ENCODE data around the gene SYPL1. TPM values are rescaled to one million over a fixed set of nuclear protein-coding genes. Genes with fewer than 3 reads are reported as not detected.

The SYPL1 gene
- total and polyA plus RNA-seq, 9 of the 15 experiments (the other 6 are each of a cell fraction or from before 2014, with no cell fraction given) = 23.8 to 214 (median 70.2) TPM

- TF ChIP-seq ZBTB11 (CRISPR knock-in tag; IDR thresholded peaks at IDR 0.05) = peak in 1 of 3 experiments; percentile 41; a peak in 1 of 6 replicates
- TF ChIP-seq TAF1 (IDR thresholded peaks at IDR 0.05; ENCODE audit: control insufficient read depth, extremely low read depth, insufficient read depth, low read length, severe bottlenecking) = peak; percentile 64
- peak; percentile 64; the same call in 1 of the 2 replicates for TF ChIP-seq HSF4 (CRISPR knock-in tag; IDR thresholded peaks at IDR 0.05; ENCODE audit: borderline replicate concordance)
- TF ChIP-seq GATAD2B (IDR thresholded peaks at IDR 0.05; ENCODE audit: borderline replicate concordance) = peak; percentile 96
- TF ChIP-seq FOXA3 (CRISPR knock-in tag; conservative IDR thresholded peaks at IDR 0.05 in 1 of 2, IDR thresholded peaks at IDR 0.05 in 1 of 2) = peak; percentile 6 to 71; a peak in 2 of 4 replicates
- TF ChIP-seq DACH1 (IDR thresholded peaks at IDR 0.05; ENCODE audit: partially characterized antibody) = no peak
- TF ChIP-seq MAZ (CRISPR knock-in tag; conservative IDR thresholded peaks at IDR 0.05 in 1 of 2, IDR thresholded peaks at IDR 0.05 in 1 of 2) = peak in 1 of 2 experiments; percentile 73; a peak in 2 of 4 replicates
- TF ChIP-seq POLR3A (IDR thresholded peaks at IDR 0.05; ENCODE audit: borderline replicate concordance, extremely low read depth, insufficient read depth, insufficient read length) = no peak
- no peak for TF ChIP-seq TCF7 (IDR thresholded peaks at IDR 0.05; ENCODE audit: borderline replicate concordance)
- no peak for TF ChIP-seq ZBTB26 (CRISPR knock-in tag; IDR thresholded peaks at IDR 0.05)
- no peak for TF ChIP-seq SOX6 (IDR thresholded peaks at IDR 0.05)
- peak; percentile 74; the same call in 1 of the 2 replicates for TF ChIP-seq ZSCAN29 (IDR thresholded peaks at IDR 0.05)
- 0 out of 4 replicates have a peak, but pooled peaks of 1 of the 2 experiments have one; percentile 12 for TF ChIP-seq FOXK2 (conservative IDR thresholded peaks at IDR 0.05 in 1 of 2, IDR thresholded peaks at IDR 0.05 in 1 of 2; ENCODE audit: low read depth in 2 of 2)
- no peak for TF ChIP-seq ELK1 (CRISPR knock-in tag; IDR thresholded peaks at IDR 0.05)
- TF ChIP-seq PHF8 (IDR thresholded peaks at IDR 0.05; ENCODE audit: borderline replicate concordance, low read length) = no peak; the same call in 1 of the 2 replicates
- no peak for TF ChIP-seq SP1 (CRISPR knock-in tag; IDR thresholded peaks at IDR 0.05)
- TF ChIP-seq ZNF217 (CRISPR knock-in tag; IDR thresholded peaks at IDR 0.05) = no peak
- no peak for TF ChIP-seq GATA2 (CRISPR knock-in tag; IDR thresholded peaks at IDR 0.05)
- 0 out of 2 replicates have a peak, but pooled peaks have one; percentile 8 for TF ChIP-seq ZNF121 (CRISPR knock-in tag; conservative IDR thresholded peaks at IDR 0.05)
- peak; percentile 58; the same call in 1 of the 2 replicates for TF ChIP-seq NR2C2 (CRISPR knock-in tag; IDR thresholded peaks at IDR 0.05)
- TF ChIP-seq NR2C2 (tag; IDR thresholded peaks at IDR 0.05) = no peak
- TF ChIP-seq TCF7L2 (IDR thresholded peaks at IDR 0.05; ENCODE audit: low read depth, low read length) = no peak
- TF ChIP-seq ESRRB (CRISPR knock-in tag; IDR thresholded peaks at IDR 0.05; ENCODE audit: borderline replicate concordance) = no peak
Measured at GRCh38 chr7:106111655-106112117, 426 bp downstream of the SYPL1 start (continued).

All from K562 (cell line).